Tibial nerve (tissue), 4 donors: Measurements from ENCODE around the gene TPD52L2. TPM values are rescaled to one million over a fixed set of nuclear protein-coding genes. Genes with fewer than 3 reads are reported as not detected.

Experiments
- DNase-seq, 2 donors: peaks; one replicate each; pipeline ENCODE4 v3.0.0-alpha.2; 2019; ENCODE audit warnings: low spot score in 2 of 2
- H3K27ac ChIP-seq, 4 donors: fragments of 200-600 bp; sonication (generic) in 3 of 4; one replicate each; pipeline ENCODE4 v1.5.1; 2017 to 2019; ENCODE audit warnings: mild to moderate bottlenecking in 1 of 4
- H3K27me3 ChIP-seq, 2 donors: fragments of 200-600 bp; sonication (generic) in 1 of 2; one replicate each; pipeline versions ENCODE4 v1.5.1 to v1.6.0; 2017 to 2019
- H3K36me3 ChIP-seq, 3 donors: fragments of 200-600 bp; sonication (generic); one replicate each; pipeline ENCODE4 v1.5.1; 2018 to 2019
- H3K4me1 ChIP-seq, 4 donors: fragments of 200-600 bp; sonication (generic) in 3 of 4; one replicate each; pipeline ENCODE4 v1.5.1; 2017 to 2019
- H3K4me3 ChIP-seq, 4 donors: fragments of 200-600 bp; sonication (generic) in 3 of 4; one replicate each; pipeline ENCODE4 v1.5.1; 2017 to 2019; ENCODE audit warnings: mild to moderate bottlenecking in 1 of 4, moderate library complexity in 1 of 4
- H3K9me3 ChIP-seq, 4 donors: fragments of 200-600 bp; sonication (generic) in 3 of 4; one replicate each; pipeline ENCODE4 v1.5.1; 2017 to 2019
- EP300 ChIP-seq, 2 donors: sonication (generic); formaldehyde crosslinking; IDR thresholded peaks; one replicate each; pipeline ENCODE4 v1.6.1; 2017; ENCODE audit warnings: antibody characterized with exemption in 2 of 2, mild to moderate bottlenecking in 1 of 2
- POLR2A ChIP-seq, 2 donors: fragments of 450-650 bp; IDR thresholded peaks; one replicate each; pipeline ENCODE4 v1.6.1; 2017; ENCODE audit warnings: antibody characterized with exemption in 2 of 2, mild to moderate bottlenecking in 2 of 2, moderate library complexity in 2 of 2
- WGBS, 2 donors: methylation state at CpG; one replicate each; pipeline ENCODE4 v1.1.5; 2018; 5-methylcytosine and 5-hydroxymethylcytosine counted together
- total RNA-seq, 4 donors: library from RNA; depleted of rRNA; stranded (reverse); fragments of >200 nt; gene quantifications; one replicate each; pipeline ENCODE4 v1.1.0, GENCODE V29; 2016
- TF ChIP-seq, protein P1 (sequence below), 5 experiments: fragments of 200-600 bp in 3 of 5; fragments of 450-650 bp in 2 of 5; sonication (generic) in 3 of 5; IDR thresholded peaks; one replicate each; pipeline ENCODE4 v1.5.1; 2016 to 2019; ENCODE audit warnings: antibody characterized with exemption in 5 of 5, mild to moderate bottlenecking in 3 of 5, moderate library complexity in 2 of 5

TPD52L2 gene
- total RNA-seq, 4 donors from 2014 or later: 108 to 122 (median 115) TPM

- DNase-seq: no peak
- peak overlapping the region in 1 of 4 donors; percentile 25 for H3K4me3 ChIP-seq
- H3K27ac ChIP-seq: peak overlapping the region in 3 of 4 donors; percentile 4 to 72 (median 67)
- peaks cover 0 to 37% (median 21%) of the 10 kb centered on the region in 4 donors for H3K4me1 ChIP-seq
- H3K9me3 ChIP-seq: no peaks in the 10 kb centered on the region
- TF ChIP-seq POLR2A (IDR thresholded peaks at IDR 0.05) (no peak), EP300 (IDR thresholded peaks at IDR 0.05) (no peak)
- TF ChIP-seq, protein P1, sequence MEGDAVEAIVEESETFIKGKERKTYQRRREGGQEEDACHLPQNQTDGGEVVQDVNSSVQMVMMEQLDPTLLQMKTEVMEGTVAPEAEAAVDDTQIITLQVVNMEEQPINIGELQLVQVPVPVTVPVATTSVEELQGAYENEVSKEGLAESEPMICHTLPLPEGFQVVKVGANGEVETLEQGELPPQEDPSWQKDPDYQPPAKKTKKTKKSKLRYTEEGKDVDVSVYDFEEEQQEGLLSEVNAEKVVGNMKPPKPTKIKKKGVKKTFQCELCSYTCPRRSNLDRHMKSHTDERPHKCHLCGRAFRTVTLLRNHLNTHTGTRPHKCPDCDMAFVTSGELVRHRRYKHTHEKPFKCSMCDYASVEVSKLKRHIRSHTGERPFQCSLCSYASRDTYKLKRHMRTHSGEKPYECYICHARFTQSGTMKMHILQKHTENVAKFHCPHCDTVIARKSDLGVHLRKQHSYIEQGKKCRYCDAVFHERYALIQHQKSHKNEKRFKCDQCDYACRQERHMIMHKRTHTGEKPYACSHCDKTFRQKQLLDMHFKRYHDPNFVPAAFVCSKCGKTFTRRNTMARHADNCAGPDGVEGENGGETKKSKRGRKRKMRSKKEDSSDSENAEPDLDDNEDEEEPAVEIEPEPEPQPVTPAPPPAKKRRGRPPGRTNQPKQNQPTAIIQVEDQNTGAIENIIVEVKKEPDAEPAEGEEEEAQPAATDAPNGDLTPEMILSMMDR (IDR thresholded peaks at IDR 0.05): no peak
- H3K36me3 ChIP-seq: no peaks in the 10 kb centered on the region
- H3K27me3 ChIP-seq: peaks cover 0 to 30% of the 10 kb centered on the region in 2 donors
- 0 to 4% methylated on average over 11 to 19 of the region's 24 CpGs for WGBS, 2 donors
These were observed 18.8 kb upstream of the TPD52L2 start for GRCh38 chr20:63846128-63846771.

- H3K4me3 ChIP-seq: no peak overlapping the region
- H3K27ac ChIP-seq: peak overlapping the region in 3 of 4 donors; percentile 17 to 81 (median 67)
These were observed 18.2 kb upstream of the TPD52L2 start for GRCh38 chr20:63846888-63847236.

GRCh38 chr20:63847237-63848002, 17.6 kb upstream of the TPD52L2 start:
- H3K27ac ChIP-seq: peak overlapping the region; percentile 17 to 81 (median 54)
- H3K27me3 ChIP-seq: peaks cover 0 to 30% of the 10 kb centered on the region in 2 donors
- no peaks in the 10 kb centered on the region for H3K9me3 ChIP-seq
- 17 to 22% methylated on average over 15 to 16 of the region's 16 CpGs for WGBS, 2 donors
- H3K4me1 ChIP-seq: peaks cover 0 to 37% (median 21%) of the 10 kb centered on the region in 4 donors
- no peak for DNase-seq
- no peaks in the 10 kb centered on the region for H3K36me3 ChIP-seq
- no peak for TF ChIP-seq POLR2A (IDR thresholded peaks at IDR 0.05)
- TF ChIP-seq, protein P1 (IDR thresholded peaks at IDR 0.05): no peak
- H3K4me3 ChIP-seq: no peak overlapping the region

More at GRCh38 chr20:63846888-63847236, 18.2 kb upstream of the TPD52L2 start:
- Histone ChIP-seq H3K36me3 (no peaks in the 10 kb centered on the region), H3K27me3 (peaks cover 0 to 30% of the 10 kb centered on the region in 2 donors), H3K9me3 (no peaks in the 10 kb centered on the region), H3K4me1 (peaks cover 0 to 37% (median 21%) of the 10 kb centered on the region in 4 donors)
- WGBS, 2 donors: 41 to 53% methylated on average over 3 of the region's 3 CpGs
- TF ChIP-seq POLR2A (IDR thresholded peaks at IDR 0.05) (no peak), EP300 (IDR thresholded peaks at IDR 0.05) (no peak)
- TF ChIP-seq, protein P1 (IDR thresholded peaks at IDR 0.05): no peak
- no peak for DNase-seq

GRCh38 chr20:63848003-63848911, 16.8 kb upstream of the TPD52L2 start:
- Histone ChIP-seq H3K36me3 (no peaks in the 10 kb centered on the region), H3K27ac (peak overlapping the region; percentile 17 to 81 (median 54)), H3K9me3 (no peaks in the 10 kb centered on the region), H3K4me3 (no peak overlapping the region), H3K27me3 (peaks cover 0 to 31% of the 10 kb centered on the region in 2 donors), H3K4me1 (peaks cover 0 to 37% (median 21%) of the 10 kb centered on the region in 4 donors)
- 58 to 64% methylated on average over 20 to 26 of the region's 28 CpGs for WGBS, 2 donors
- no peak for DNase-seq
- TF ChIP-seq, protein P1 (IDR thresholded peaks at IDR 0.05): no peak
- TF ChIP-seq EP300 (IDR thresholded peaks at IDR 0.05): no peak
